GM19193 (cell line): ENCODE data around the gene CHRM1.

Experiments used
- POLR2A ChIP-seq: IDR thresholded peaks from 4 replicates; pipeline ENCODE4 v1.6.1; 2011; ENCODE audit not compliant: insufficient read depth, insufficient read length; ENCODE audit errors: extremely low read depth

Gene CHRM1, protein sequence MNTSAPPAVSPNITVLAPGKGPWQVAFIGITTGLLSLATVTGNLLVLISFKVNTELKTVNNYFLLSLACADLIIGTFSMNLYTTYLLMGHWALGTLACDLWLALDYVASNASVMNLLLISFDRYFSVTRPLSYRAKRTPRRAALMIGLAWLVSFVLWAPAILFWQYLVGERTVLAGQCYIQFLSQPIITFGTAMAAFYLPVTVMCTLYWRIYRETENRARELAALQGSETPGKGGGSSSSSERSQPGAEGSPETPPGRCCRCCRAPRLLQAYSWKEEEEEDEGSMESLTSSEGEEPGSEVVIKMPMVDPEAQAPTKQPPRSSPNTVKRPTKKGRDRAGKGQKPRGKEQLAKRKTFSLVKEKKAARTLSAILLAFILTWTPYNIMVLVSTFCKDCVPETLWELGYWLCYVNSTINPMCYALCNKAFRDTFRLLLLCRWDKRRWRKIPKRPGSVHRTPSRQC

DNA sequence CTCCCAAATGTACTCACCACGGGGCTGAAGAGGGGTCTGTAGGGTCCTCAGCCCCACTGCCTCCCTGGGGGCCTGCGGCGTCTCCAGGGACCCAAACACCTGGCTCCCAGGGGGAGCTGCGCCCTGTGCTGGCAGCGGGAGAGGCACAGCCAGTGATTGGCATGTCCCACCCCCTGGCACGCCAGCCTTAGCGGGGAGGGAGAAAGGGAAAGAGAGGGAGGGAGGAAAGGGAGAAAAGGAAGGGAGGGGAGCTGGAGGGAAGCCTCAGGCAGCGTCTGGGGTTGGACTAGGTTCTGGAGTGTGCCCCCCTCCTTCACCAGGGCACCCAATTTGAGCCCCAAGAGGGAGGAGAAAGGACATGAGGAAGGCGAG is at the start of gene CHRM1:
CHRM1 (minus strand) TSS at position 163 of the 372 bp plus-strand sequence. CDS start 10,263 bp downstream, outside the sequence.
- no peak for TF ChIP-seq POLR2A

GRCh38 chr11:62965574-62965973 is 44.4 kb upstream of the CHRM1 start:
- no peak for TF ChIP-seq POLR2A

DNA sequence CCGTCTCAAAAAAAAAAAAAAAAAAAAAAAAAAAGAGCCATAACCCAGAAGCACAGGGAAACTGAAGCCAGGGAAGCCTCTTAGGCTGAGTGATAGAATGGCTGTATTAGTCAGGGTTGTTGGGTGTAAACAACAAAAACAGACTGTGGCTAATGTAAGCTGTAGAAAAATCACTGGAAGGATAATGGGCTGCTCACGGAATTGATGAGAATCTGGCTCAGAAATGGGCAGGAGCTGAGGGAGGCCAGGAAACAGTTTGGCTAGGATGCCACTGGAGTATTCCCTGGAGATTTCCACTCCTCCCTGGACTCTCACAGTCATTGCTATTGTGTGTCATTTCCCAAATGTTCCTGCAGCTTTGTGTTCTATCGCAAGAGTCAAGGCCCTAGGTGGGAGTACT is 41.2 kb upstream of the CHRM1 start:
- no peak for TF ChIP-seq POLR2A

GRCh38 chr11:62961017-62961570 is 39.9 kb upstream of the CHRM1 start:
- no peak for TF ChIP-seq POLR2A

DNA sequence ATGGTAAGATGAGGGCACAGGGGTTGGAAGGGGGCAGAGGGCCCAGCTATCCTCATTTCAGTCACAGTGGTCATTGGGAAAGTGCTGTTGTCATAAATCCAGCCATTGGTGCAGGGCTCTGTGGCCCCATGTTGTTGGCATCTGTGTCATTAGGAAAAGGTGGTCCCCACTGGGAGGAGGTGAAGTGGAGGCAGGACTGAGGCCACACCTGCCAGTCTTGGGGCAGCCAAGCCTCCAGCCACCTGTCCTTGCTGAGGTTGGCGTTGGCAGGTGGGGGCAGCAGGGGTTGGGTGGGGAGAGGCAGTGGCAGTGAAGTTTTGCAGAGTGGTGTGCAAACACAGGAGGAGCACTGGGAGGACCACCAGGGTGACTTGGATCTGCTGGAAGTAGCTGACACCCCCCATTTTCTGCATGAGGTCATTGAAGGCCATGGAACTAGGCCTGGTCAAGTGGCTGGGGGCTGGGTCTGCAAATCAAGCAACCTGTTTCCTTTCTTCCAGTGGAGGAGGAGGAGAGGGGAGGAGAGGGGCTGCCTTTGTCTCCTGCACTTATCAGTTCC is 38.3 kb upstream of the CHRM1 start:
- TF ChIP-seq POLR2A = no peak

DNA sequence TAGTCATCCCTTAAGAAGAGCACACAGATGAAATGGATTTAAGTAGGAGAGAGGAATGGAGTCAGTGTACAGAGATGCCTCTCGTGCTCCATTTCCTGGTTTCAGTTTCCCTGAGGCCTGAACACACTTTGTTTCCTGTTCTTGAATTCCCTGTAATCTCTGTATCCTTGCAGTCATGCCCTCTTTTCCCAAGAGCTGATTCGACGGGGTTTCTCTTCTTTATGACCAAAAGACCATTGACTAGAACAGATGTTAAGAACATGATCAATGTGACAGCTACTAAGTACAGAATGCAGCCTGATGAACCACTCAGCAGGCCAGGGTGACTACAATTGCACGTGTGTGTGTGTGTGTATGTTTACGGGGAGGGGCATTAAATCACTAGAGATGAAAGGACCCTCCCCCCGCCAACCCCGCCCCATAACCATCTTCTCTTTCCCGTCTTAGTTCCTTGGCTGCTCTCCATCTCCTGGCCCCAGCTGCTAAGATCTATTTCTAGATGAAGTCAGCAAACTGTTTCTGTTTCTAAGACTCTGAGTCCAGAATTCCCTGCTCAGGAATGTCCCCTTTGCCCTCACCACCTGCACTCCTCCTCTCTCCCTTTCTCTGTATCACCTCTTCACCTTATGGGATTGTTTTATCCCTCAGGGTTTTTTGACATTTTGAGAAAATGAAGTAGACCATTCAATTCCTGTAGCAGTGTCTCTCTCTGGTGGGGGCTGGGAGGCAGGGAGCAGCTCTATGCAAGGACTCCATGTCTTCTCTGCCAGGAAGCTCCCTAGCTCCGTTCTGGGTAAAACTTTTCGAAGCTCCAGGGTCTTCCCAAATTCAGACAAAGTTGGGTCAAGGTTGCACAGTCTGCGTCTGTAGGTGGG is 37.6 kb upstream of the CHRM1 start:
- no peak for TF ChIP-seq POLR2A

DNA sequence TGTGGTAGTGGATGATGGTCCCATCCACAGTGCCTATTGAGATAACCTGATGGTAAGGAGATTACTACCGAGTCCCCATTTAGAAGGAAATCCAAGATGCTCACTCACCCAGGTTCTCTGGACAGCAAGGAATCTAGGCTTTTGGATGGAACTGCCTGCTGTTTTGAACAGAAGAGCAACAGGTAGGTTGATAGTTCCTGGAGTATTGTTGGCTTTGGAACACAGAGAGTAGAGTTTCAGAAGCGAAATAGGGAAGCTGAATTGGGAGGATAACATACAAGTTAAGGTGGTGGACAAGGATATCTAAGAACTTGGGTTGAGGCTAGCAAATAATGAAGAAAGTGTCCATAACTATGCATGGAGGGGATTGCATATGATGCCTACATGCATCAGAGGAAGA is 36.0 kb upstream of the CHRM1 start:
- TF ChIP-seq POLR2A = no peak

DNA sequence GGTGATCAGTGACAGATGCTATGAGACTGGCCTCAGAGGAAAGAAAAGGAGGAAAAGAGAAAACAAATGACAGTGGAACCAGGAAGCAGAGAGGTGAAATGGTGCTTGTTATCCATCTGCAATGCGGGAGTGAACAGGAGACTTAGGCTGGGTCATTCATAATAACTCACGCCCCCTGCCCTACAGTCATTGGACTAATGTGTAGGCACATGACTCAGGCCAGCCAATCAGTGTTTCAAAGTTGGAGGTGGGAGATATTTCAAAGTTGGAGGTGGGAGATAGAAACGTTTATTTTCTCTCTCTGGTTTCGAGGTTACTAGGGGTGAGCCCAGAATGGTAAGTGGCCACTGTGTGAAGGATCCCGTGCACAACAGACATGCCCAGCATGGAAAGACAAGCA is 33.3 kb upstream of the CHRM1 start:
- TF ChIP-seq POLR2A = no peak

DNA sequence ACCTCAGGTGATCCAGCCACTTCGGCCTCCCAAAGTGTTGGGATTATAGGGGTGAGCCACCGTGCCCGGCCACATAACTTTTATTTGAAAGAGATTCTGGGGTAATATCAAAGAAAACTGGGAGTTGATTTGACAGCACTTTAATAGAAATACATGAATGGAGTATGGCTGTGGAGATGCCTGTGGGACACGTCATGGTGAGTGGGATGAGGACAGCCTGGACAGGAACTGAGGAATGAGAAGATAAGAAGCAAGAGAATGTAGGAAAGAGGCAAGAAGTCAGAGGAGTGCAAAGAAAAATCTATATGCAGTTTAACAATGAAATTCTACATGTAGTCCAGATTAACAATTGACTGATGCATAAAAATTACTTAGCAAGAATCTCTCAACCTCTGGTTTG is 32.6 kb upstream of the CHRM1 start:
- TF ChIP-seq POLR2A = no peak

DNA sequence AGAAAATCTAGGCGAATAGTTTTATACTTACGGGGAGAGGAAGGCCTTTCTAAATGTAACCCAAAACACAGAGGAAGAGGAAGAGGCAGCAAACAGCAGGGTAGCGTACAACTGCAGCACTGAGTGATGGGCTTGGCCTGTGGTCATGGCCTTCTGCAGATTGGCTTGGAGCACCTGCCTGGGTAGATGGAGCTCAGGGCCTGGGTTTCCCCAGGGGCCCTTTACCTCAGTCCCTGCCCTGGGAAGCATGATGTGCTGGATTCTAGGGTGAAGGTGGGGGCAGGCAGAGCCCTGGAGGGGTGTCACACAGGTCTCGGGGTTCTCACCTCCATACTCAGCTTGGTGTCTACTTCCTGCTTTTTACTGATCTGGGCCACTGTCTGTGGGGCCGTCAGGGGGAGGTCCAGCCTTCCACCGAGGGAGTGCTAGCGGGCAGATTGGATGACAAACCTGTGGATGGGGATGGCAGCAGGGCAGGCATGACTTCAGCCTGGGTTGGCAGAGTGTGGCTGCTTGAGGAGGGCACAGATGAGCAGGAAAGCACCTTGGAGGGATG is 27.7 kb upstream of the CHRM1 start:
- no peak for TF ChIP-seq POLR2A

DNA sequence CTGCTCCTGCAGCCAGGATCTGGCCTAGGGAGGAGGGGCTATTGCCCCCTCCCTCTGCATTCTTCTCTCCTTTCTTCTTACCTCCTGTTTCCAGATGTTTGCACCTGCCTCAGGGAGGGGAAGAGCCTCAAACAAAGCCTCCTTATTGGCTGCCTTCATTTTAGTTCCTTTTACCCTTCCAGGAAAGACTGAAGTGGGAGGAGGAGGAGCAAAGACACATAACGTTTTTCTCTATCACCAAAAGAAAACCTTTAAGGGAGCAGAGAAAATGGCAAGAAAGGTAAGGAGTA is 13.3 kb upstream of the CHRM1 start:
- TF ChIP-seq POLR2A = no peak

- TF ChIP-seq POLR2A = no peak
These were observed 12.8 kb upstream of the CHRM1 start for GRCh38 chr11:62933750-62934495.

- no peak for TF ChIP-seq POLR2A
These were observed 12.1 kb upstream of the CHRM1 start for GRCh38 chr11:62933285-62933684.

GRCh38 chr11:62931499-62932278 is 10.5 kb upstream of the CHRM1 start:
- TF ChIP-seq POLR2A = no peak

DNA sequence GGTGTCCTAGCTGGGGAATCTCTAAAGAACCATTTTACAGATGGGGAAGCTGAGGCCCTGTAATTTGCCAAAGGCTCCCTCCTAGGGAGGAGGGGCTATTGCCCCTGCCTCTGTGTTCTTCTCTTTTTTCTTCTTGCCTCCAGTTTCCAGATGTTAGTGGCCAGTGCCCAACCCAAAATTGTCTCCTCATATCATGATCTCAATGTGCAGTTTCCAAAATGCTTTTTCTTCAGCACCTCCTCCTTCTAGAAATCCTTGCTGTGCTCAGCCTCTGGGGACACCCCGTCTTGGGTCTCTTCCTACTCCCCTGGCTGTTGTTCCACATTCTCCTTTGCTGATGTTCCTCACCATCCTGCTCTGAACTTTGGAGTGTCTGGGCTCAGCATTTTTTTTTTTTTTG is 9.5 kb upstream of the CHRM1 start:
- no peak for TF ChIP-seq POLR2A
